Lower leg skin (tissue), 4 donors: ENCODE data around the gene DAB2IP. TPM values are rescaled to one million over a fixed set of nuclear protein-coding genes. Genes with fewer than 3 reads are reported as not detected.

Experiments
- DNase-seq, 2 donors: peaks; one replicate each; pipeline ENCODE4 v3.0.0-alpha.2; 2019; ENCODE audit warnings: low spot score in 2 of 2
- H3K4me3 ChIP-seq: fragments of 200-600 bp; sonication (generic); 2 replicates; pipeline ENCODE4 v1.5.1; 2017; ENCODE audit warnings: mild to moderate bottlenecking, low read depth; ENCODE audit not compliant: poor library complexity, severe bottlenecking
- CTCF ChIP-seq, 3 donors: fragments of 450-650 bp; IDR thresholded peaks; one replicate each; pipeline ENCODE4 v1.5.1; 2016; ENCODE audit warnings: antibody characterized with exemption in 3 of 3, mild to moderate bottlenecking in 3 of 3, moderate library complexity in 2 of 3
- POLR2A ChIP-seq, 2 donors: fragments of 450-650 bp; IDR thresholded peaks; one replicate each; pipeline ENCODE4 v1.6.1; 2016 to 2017; ENCODE audit warnings: antibody characterized with exemption in 2 of 2, mild to moderate bottlenecking in 1 of 2, moderate library complexity in 1 of 2
- whole genome bisulfite sequencing, 2 donors: methylation state at CpG; one replicate each; pipeline ENCODE4 v1.1.5; 2018; 5-methylcytosine and 5-hydroxymethylcytosine counted together
- intact Hi-C: fragments of 100-400 bp; cut with DNase I; formaldehyde crosslinking; loops from one replicate; pipeline ENCODE4 v1.15.0; 2023; ENCODE audit warnings: low total_unique reads
- total RNA-seq, 4 donors: library from RNA; depleted of rRNA; stranded (reverse); fragments of >200 nt; gene quantifications; one replicate each; pipeline ENCODE4 v1.1.0, GENCODE V29; 2016

The DAB2IP gene
- 10 to 100 TPM; 42.5 to 68.0 (median 57.0) TPM for total RNA-seq

GRCh38 chr9:121651295-121652020, at the start of gene DAB2IP:
DAB2IP (plus strand) TSS chr9:121651634; CDS start chr9:121651776, 142 bp downstream.
- peak within 1 kb of the TSS; percentile 24 for H3K4me3 ChIP-seq
- intact Hi-C loops: no loop called here
- DNase-seq: no peak
- 1 to 3% methylated on average over 25 to 26 of the region's 79 CpGs for WGBS, 2 donors
- TF ChIP-seq POLR2A (IDR thresholded peaks at IDR 0.05) (no peak), CTCF (IDR thresholded peaks at IDR 0.05) (no peak)

- intact Hi-C loops: no loop called here
- WGBS, 2 donors: 92 to 94% methylated on average over 7 of the region's 7 CpGs
- no peak for DNase-seq
- no peak overlapping the region for H3K4me3 ChIP-seq
- TF ChIP-seq CTCF (IDR thresholded peaks at IDR 0.05) (no peak), POLR2A (IDR thresholded peaks at IDR 0.05) (no peak)
Measured at GRCh38 chr9:121603028-121603427, 48.4 kb upstream of the DAB2IP start.

DNA sequence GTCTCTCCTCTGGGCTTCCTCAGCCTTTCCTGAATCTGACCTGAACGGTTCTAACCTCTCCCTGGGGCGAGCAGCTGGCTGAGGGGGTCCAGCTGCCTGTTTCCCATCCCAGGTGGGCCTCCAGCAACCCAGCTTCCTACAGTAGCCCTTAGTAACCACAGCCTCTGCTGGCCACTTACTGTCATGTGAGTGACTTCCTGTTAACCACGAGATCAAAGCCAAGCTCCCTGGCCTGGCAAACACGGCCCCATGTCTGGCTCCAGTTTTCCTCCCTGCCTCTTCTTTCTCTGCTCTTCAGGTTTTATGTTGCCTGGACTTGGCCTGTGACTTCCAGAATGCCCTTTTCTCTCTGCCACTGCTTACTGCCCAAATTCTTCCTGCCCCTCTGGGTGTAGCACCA, 47.2 kb upstream of the DAB2IP start:
- 46 to 56% methylated on average over 4 of the region's 4 CpGs for WGBS, 2 donors
- DNase-seq: no peak
- no peak overlapping the region for H3K4me3 ChIP-seq
- TF ChIP-seq POLR2A (IDR thresholded peaks at IDR 0.05) (no peak), CTCF (IDR thresholded peaks at IDR 0.05) (no peak)
- intact Hi-C loops: no loop called here

GRCh38 chr9:121604654-121605053, 46.8 kb upstream of the DAB2IP start:
- DNase-seq: no peak
- WGBS, 2 donors: 89 to 96% methylated on average over 8 of the region's 8 CpGs
- TF ChIP-seq POLR2A (IDR thresholded peaks at IDR 0.05): no peak
- TF ChIP-seq CTCF (IDR thresholded peaks at IDR 0.05): no peak
- no peak overlapping the region for H3K4me3 ChIP-seq
- intact Hi-C loops: no loop called here

DNA sequence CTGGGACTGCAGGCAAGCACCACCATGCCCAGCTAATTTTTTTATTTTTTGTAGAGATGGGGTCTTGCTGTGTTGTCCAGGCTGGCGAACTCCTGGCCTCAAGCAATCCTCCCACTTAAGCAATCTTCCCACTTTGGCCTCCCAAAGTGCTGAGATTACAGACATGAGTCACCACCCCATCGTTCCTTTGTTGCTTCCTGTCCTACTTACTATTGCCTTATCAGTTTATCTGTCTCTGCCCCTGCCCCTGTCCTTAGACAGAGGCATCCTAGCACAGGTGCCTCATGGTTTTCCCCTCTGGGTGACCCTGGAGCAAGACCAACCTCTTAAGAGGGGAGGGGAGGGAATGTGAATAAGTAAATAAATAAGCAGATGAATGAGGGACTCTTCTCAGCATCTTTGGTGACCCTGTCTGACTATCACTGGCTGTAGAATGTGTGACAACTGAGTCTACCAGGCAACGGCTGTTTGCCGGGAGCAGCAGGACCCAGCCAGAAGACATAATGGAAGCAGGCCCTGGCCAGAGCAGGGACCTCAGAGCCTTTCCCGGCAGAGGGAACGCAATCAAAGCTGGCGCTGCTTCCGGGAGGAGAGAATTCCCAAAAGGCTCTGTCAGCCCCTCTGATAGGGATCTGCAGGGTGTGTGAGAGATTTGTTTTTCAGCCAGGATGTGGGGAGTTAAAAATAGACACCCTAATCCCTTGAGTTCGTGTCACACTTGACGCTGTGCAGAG, 43.8 kb upstream of the DAB2IP start:
- no peak for DNase-seq
- no peak overlapping the region for H3K4me3 ChIP-seq
- 44 to 46% methylated on average over 10 of the region's 10 CpGs for WGBS, 2 donors
- intact Hi-C loops: no loop called here
- TF ChIP-seq POLR2A (IDR thresholded peaks at IDR 0.05): no peak
- TF ChIP-seq CTCF (IDR thresholded peaks at IDR 0.05): no peak
